Colonic mucosa (tissue), 4 donors: ENCODE measurements around the gene SPACA6. TPM values are rescaled to one million over a fixed set of nuclear protein-coding genes. Genes with fewer than 3 reads are reported as not detected.

ENCODE experiments used
- DNase-seq: peaks from one replicate; pipeline ENCODE4 v3.0.0-alpha.2; 2020
- H3K27ac ChIP-seq: fragments of 200-600 bp; one replicate; pipeline ENCODE4 v1.8.0; 2021
- H3K27me3 ChIP-seq: fragments of 200-600 bp; one replicate; pipeline ENCODE4 v1.8.0; 2021
- H3K36me3 ChIP-seq: fragments of 200-600 bp; one replicate; pipeline ENCODE4 v1.8.0; 2021
- H3K4me1 ChIP-seq: fragments of 200-600 bp; one replicate; pipeline ENCODE4 v1.8.0; 2021; ENCODE audit warnings: mild to moderate bottlenecking
- H3K4me3 ChIP-seq: fragments of 200-600 bp; one replicate; pipeline ENCODE4 v1.8.0; 2021
- H3K9ac ChIP-seq, 2 donors: one replicate each; pipeline ENCODE4 v1.7.0; 2013; ENCODE audit warnings: control low read depth in 2 of 2, low read depth in 2 of 2, low read length in 2 of 2
- H3K9me3 ChIP-seq: fragments of 200-600 bp; one replicate; pipeline ENCODE4 v1.8.0; 2021
- CTCF ChIP-seq: fragments of 200-600 bp; IDR thresholded peaks from one replicate; pipeline ENCODE4 v1.8.0; 2022; ENCODE audit warnings: antibody characterized with exemption, mild to moderate bottlenecking
- intact Hi-C: fragments of 100-400 bp; cut with DNase I; formaldehyde crosslinking; loops from one replicate; pipeline ENCODE4 v1.14.1; 2022
- total RNA-seq, 2 donors: library from RNA; stranded (reverse); fragmentation: NEBNext Ultra II Directional in 1 of 2; extraction: Animal tissue kit (Norgen Biotek cat#: 25700) in 1 of 2; gene quantifications; one replicate each; pipeline ENCODE4 v1.2.1, GENCODE V29; 2021
- donor health status: healthy.
- donor health status: DM: no; HTN: no; CAD: no.
- donor health status: DM: no; HTN: no; CAD: no.

Gene SPACA6
- total RNA-seq, 2 donors from 2014 or later = 3.0 to 4.3 TPM

DNA sequence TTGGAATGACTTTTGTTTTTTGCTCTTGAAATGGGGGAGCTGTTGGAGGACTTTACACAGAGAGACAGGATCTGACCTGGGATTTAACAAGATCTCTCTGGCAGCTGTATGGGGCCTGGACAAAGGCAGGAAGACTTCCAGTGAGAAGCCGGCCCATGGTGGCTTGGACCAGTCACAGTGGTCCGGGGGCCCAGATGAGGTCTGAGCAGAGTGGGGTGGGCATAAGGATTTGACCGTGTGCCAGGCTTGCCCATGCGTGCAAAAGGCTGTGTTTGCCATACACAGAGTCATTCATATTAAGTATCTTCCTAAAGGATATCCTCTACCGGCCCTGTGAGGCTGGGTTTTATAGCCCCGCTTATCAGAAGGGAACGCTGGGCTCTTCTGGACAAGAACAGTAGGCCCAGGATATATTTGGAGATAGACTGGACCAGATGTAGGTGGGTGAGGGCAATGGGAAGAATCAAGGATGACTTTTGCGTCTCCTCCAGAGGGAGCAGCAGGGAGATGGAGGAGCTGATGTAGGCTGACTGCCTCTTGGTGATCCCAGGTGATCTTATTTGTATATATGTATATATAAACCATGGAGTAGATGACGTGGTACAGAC is 4.1 kb downstream of the SPACA6 start:
- no peaks in the 10 kb centered on the region for H3K27me3 ChIP-seq
- TF ChIP-seq CTCF = no peak
- no peak for DNase-seq
- no peaks in the 10 kb centered on the region for H3K36me3 ChIP-seq
- H3K4me1 ChIP-seq = no peaks in the 10 kb centered on the region
- no peak overlapping the region for H3K9ac ChIP-seq
- no peaks in the 10 kb centered on the region for H3K9me3 ChIP-seq
- intact Hi-C loops = no loop called here
- H3K27ac ChIP-seq = no peak overlapping the region
- no peak overlapping the region for H3K4me3 ChIP-seq

DNA sequence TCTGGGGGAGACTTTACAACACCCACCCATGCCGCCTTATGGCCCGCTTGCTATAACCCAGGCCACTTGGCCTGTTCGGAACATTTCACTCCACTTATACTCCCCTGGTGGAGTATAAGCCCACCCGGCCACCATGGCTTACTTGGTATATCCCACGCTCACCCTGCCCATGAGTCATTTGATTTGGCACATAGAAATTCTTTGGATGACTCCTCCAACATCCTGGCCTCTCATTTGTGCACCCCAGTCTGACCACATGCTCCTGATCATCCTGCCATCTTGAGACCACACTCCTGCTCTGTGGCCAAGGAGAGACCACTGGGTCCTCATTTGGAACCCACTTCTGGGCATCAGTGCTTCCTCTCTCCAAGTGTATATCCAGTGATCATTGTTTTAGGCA is 5.2 kb downstream of the SPACA6 start:
- Histone ChIP-seq H3K9ac (no peak overlapping the region), H3K4me3 (no peak overlapping the region), H3K9me3 (no peaks in the 10 kb centered on the region), H3K27ac (no peak overlapping the region), H3K4me1 (no peaks in the 10 kb centered on the region), H3K27me3 (no peaks in the 10 kb centered on the region), H3K36me3 (no peaks in the 10 kb centered on the region)
- intact Hi-C loops = no loop called here
- DNase-seq = no peak
- TF ChIP-seq CTCF = no peak

GRCh38 chr19:51699170-51699569 is 6.0 kb downstream of the SPACA6 start:
- Histone ChIP-seq H3K4me1 (no peaks in the 10 kb centered on the region), H3K36me3 (no peaks in the 10 kb centered on the region), H3K4me3 (no peak overlapping the region), H3K27me3 (no peaks in the 10 kb centered on the region), H3K9me3 (no peaks in the 10 kb centered on the region), H3K27ac (no peak overlapping the region), H3K9ac (no peak overlapping the region)
- DNase-seq = no peak
- intact Hi-C loops = no loop called here
- no peak for TF ChIP-seq CTCF

- Histone ChIP-seq H3K27ac (no peak overlapping the region), H3K27me3 (no peaks in the 10 kb centered on the region), H3K36me3 (no peaks in the 10 kb centered on the region), H3K4me3 (no peak overlapping the region), H3K4me1 (no peaks in the 10 kb centered on the region), H3K9ac (no peak overlapping the region), H3K9me3 (no peaks in the 10 kb centered on the region)
- TF ChIP-seq CTCF = no peak
- no peak for DNase-seq
- intact Hi-C loops = no loop called here
These were observed 8.5 kb downstream of the SPACA6 start for GRCh38 chr19:51701468-51702100.

DNA sequence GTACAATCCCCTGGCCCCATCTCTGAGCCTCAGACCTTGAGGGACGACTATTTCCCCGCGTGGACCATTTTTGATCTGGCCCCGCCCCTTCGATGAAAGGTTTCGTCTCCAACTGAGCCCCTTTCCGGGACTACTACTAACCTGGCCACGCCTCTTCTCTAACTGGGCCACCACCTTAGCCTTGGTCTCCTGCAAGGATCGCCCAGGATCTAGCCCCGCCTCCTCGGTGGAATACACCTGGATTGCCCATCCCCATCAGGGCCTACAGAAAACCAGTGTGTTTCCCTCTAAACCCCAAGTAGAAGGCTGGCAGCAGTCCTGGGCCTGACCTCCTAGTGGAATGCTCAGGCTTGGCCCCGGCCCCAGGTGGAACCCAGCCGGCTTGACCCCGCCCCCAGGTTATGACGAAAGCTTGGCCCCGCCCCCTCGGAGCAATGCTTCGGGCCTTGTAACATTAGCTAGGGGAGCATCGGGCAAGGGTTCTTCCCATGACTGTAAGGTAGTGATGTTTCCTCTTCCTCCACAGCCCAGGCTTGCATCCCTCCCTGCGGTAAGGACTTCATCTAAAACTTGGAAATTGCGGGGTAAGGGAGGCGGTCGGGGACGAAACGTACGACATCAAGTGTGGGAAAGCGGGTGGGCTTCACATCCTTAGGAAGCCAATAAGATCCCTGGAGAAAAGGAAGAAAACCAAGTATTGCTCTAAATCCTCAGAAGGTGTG is 9.1 kb downstream of the SPACA6 start:
- peak overlapping the region; percentile 73 for H3K4me3 ChIP-seq
- peak; percentile 78 for DNase-seq
- no peaks in the 10 kb centered on the region for H3K4me1 ChIP-seq
- H3K9ac ChIP-seq = no peak overlapping the region
- no peak for TF ChIP-seq CTCF
- intact Hi-C loops = no loop called here
- no peaks in the 10 kb centered on the region for H3K36me3 ChIP-seq
- no peaks in the 10 kb centered on the region for H3K27me3 ChIP-seq
- H3K9me3 ChIP-seq = no peaks in the 10 kb centered on the region
- peak overlapping the region; percentile 84 for H3K27ac ChIP-seq
